HG02623 (cell line): ENCODE data around the gene HSPB9.

Experiments used
- ATAC-seq: cut with Tn5 transposase; IDR thresholded peaks from one replicate; pipeline ENCODE4 v1.9.1; 2021; ENCODE audit warnings: moderate library complexity; ENCODE audit not compliant: unreplicated experiment

Gene HSPB9

DNA sequence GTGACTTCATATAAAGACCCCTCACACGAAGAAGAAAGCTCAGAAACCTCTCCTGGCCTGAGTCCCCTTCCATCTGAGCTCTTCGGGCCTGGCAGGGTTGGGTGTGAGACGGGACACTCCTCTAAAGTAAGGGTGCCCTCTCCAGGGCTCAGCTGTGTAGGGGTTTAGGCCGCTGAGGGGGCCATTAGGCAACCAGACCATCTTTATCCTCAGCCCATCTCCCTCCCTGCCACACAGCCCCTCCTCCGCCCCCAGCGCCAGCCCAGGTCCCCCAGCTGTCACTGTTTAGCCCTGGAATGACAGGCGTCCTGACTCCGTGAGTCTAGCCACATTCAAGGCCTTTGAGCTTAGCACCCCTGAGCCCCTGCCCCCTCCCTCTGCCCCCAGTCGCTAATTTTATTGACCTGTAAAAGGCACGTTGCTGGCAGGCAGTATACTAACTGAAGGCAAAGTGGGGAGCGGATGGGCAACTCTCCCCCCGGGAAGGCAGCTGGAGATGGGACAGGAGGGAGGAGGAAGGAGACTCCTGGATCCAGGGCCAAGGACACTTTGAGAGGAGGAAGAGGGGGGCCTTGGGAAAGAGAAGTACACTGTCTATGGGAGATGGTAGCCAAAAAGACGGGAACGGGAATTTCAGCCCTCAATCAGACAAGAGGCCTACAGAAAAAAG, 23.7 kb upstream of the HSPB9 start:
- ATAC-seq, result no peak

- ATAC-seq, result no peak
Observed at GRCh38 chr17:42101513-42102292, 20.9 kb upstream of the HSPB9 start.

DNA sequence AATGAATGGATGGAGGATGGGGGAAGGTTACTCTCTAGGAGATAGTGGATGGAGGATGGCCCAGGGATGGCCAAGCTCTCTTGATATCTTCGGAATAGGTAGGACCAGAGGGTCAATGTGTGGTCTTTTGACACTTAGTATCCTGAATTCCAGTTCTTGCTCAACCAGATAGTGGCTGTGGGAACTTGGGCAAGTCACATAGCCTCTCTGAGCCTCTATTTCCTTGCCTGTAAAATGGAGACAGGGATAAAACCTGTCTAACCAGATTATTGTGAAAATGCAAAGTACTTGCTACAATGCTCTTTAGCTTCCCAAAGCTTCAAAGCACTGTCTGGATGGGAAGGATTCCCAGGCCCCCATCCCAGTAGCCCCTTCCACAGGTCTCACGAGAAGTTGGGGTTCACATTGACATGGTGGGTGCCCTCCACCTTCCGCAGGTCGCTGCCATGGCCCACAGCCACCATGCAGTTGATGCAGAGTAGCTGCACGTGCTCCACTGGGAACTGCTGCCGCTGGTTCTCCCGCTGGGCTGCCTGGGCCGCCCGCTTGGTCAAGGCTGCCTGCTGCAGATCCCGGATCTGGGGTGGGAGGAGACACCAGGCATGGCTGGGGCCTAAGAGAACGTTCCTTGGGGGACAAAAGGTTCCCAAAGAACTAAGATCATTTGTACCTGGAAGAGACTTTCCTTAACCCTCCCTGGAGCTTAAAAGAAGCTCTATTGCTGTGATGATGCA, 19.2 kb upstream of the HSPB9 start:
- ATAC-seq, result no peak

- ATAC-seq, result no peak
Observed at GRCh38 chr17:42104264-42104663, 18.3 kb upstream of the HSPB9 start.

DNA sequence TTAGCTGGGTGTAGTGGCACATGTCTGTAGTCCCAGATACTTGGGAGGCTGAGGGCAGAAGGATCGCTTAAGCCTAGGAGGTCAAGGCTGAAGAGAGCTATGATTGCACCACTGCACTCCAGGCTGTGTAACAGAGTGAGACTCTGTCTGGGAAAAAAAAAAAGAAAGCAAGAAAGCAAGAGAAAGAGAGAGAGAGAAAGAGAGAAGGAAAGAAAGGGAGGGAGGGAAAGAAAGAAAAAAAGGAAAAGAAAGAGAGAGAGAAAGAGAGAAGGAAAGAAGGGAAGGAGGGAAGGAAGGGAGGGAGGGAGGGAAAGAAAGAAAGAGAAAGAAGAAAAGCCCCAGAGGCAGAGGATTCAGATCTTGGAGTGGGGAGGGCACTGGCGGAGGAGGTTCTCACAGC, 16.6 kb upstream of the HSPB9 start:
- ATAC-seq, result no peak

DNA sequence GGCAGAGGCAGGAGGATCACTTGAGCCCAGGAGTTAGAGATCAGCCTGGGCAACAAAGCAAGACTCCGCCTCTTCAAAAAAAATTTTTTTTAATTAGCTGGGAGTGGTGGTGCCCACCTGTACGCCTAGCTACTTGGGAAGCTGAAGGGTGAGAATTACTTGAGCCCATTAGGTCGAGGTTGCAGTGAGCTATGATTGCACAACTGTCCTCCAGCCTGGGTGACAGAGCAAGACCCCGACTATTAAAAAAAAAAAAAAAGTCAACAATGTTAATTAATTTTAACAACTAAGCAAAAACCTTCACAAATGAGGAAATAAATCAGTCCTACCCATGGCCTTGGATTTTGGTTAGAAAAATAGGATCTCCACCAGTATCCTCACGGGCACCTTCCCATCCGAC, 15.5 kb upstream of the HSPB9 start:
- ATAC-seq, result no peak

DNA sequence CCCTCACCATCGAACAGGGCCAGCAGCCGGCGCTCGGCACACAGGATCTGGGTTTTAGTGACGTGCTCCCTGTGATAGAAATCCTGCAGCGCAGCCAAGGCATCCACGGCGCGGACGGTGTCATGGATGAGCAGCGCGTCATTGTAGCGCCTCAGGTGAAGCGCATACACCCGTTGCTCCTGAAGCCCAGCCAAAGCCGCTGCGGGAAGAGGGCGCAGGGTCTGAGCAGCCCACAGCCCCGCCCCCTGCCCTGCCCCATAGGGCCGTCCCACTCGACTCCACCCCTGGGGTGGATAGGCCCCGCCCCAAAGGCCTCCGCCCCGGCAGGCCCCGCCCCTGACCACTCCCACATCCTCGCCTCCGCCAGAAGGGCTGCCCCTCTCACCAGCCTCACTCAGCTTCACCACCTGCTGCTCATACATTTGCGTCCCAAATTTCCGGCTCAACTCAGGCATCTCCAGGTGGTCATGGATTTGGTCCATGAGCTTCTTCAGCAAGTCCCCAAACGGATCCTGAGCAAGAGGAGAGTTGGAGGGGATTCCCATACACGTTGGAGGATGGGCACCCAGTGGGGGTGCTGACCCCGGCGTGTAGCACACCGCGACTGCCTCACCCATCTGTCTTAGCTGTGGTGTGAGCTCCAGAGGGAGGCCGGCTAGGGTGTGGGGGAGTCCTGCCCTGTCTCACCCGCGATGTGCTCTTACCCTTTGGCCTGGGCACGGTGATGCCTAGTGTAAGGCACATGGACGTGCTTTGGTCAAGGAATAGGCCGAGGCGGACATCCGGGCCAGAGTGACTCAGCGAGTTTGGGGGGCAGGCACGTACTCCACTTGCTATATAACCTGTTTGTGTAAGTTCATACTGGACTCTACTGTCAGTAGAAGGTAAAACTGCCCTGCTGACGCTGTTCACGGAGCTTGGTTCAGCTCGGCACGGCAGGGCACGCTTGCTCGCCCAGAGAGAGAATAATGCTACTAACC, 14.7 kb upstream of the HSPB9 start:
- ATAC-seq, result peak; percentile 65

DNA sequence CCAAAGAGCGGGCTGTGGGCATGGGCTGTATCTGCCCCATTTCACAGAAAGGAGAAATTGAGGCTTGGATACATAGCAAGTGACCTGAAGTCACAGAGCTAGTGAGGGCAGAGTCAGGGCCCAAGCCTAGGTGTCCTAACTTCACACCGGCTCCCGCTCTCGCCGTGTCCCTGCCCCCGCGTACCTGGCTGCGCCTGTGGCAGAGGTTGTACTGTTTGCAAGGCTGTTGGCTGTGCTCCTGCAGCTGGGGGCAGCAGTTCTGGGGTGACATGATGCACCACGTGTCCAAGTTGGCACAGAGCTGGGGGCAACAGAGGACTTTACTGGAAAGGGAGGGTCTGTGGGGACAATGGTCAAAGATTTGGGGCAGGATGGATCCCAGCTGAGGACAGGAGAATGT, 13.5 kb upstream of the HSPB9 start:
- no peak for ATAC-seq

- no peak for ATAC-seq
Observed at GRCh38 chr17:42110301-42111264, 12.0 kb upstream of the HSPB9 start.

- ATAC-seq, result no peak
Observed at GRCh38 chr17:42111265-42111636, 11.4 kb upstream of the HSPB9 start.

GRCh38 chr17:42111871-42112551, 10.6 kb upstream of the HSPB9 start:
- no peak for ATAC-seq

GRCh38 chr17:42112552-42113176, 9.9 kb upstream of the HSPB9 start, which contains the start of gene DHX58:
TSS of gene DHX58 (minus strand) at chr17:42112714. CDS start at chr17:42111892, 822 bp downstream.
- peak; percentile 51 for ATAC-seq

- ATAC-seq, result no peak
Observed at GRCh38 chr17:42113293-42114069, 9.1 kb upstream of the HSPB9 start.

DNA sequence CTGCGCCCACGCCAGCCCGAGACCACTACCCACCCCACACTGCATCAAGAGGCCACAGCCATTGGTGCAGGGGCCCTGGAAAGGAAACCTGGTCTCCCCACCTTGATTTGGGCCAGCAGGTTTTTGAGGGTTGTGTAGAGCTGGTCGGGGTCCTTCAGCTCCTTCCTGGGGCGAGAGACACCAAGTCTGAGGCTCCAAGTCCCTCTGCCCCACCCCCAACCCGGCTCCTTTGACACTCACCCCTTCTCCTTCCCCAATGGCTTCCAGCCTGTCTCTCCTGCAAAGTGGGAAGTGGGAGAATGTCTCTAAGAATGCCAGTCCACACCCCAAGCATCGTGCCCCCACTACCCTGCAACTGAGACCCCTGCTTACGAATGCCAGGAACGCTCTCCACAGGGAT, 8.5 kb upstream of the HSPB9 start:
- ATAC-seq, result no peak

- ATAC-seq, result no peak
Observed at GRCh38 chr17:42116705-42117396, 5.8 kb upstream of the HSPB9 start.

DNA sequence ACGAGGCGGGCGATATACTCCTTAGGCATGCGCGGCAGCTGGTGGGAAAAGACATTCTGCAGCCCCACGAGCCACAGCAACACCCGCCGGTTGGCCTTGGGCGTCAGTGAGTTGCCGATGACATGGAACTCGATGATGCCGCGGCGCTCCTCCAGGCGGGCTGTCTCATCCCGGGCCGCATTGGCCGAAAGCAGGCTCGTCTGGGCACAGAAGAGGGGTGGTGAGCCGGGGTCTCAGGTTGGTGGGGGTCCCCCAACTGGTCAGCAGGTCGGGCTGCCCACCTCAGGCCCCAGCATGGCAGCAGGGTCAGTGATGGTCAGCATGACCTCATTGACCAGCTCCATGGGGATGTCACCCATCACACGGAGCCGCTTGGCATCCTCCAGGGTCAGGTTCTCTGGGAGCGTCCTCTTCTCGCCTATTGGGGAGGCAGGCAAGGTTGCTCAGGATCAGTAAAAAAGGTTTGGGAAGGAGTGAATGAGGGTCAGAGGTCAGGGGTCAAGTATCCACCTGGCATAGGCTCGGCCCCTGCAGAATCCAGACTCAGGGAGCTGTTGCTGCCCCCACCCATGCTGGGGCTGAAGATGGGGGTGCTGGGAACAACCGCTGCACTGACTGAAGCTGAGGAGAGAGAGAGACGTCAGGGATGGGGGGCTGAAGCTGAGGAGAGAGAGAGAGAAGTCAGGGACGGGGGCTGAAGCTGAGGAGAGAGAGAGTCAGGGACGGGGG, 5.0 kb upstream of the HSPB9 start:
- no peak for ATAC-seq

DNA sequence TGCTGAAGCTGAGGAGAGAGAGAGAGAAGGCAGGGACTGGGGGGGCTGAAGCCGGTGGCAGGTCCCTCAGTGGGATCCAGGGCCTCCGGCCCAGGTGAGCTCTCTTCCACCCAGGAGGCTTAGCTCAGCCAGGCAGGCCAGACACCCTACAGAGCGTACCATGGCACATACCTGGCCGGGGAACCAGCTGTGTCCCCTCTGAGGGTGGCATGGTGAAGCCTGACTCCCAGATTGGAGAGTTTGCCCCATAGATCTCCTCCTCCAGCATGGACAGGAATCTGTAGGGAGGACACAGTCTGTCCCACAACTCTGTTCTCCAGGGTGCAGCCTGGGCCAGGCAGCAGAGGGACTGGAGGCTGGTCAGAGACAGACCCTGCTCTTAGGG, 4.5 kb upstream of the HSPB9 start:
- no peak for ATAC-seq
